Measurements from ENCODE around the gene IDUA.

DNA sequence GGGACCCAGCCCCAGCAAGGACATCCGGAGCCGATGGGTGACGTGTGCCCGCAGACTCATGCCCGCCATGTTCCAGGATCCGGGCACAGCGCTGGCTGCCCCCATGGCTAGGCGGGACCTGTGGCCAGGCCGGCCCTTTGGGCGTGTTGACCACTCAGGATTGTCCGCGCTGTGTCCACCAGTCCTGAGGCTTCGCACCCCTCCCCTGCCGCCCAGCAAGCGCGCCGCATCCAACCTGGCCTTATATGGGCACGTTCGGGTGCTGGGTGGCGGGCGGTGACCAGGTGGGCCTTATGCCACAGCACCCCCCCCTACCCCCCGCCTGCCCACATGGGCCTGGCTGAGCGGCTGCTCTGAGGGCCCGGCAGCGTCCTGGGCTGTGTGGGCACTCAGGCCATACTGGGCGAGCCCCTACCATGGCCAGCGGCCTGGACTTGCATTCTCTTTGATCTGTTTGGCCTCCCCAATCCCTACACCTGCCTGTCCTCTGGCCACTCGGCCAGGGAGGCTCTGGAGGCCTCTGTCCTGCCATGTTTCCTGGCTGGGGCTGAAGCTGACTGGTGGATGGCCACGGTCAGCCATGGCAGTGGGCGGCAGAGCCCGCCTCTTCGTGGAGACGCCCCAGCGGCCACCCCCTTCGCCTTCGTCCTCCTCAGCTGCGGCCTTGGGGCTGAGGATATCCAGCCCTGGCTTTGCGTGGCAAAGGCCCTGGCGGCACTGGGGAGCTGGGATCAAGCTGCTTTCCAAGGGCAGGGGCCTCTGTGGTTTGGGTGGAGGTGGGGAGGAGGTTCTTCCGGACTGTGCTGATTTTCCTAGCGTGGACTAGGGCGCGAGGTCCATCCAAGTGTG is 26.6 kb downstream of the IDUA start:
- TF ChIP-seq, protein P1, sequence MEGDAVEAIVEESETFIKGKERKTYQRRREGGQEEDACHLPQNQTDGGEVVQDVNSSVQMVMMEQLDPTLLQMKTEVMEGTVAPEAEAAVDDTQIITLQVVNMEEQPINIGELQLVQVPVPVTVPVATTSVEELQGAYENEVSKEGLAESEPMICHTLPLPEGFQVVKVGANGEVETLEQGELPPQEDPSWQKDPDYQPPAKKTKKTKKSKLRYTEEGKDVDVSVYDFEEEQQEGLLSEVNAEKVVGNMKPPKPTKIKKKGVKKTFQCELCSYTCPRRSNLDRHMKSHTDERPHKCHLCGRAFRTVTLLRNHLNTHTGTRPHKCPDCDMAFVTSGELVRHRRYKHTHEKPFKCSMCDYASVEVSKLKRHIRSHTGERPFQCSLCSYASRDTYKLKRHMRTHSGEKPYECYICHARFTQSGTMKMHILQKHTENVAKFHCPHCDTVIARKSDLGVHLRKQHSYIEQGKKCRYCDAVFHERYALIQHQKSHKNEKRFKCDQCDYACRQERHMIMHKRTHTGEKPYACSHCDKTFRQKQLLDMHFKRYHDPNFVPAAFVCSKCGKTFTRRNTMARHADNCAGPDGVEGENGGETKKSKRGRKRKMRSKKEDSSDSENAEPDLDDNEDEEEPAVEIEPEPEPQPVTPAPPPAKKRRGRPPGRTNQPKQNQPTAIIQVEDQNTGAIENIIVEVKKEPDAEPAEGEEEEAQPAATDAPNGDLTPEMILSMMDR (IDR thresholded peaks at IDR 0.05) = no peak
- no peak for TF ChIP-seq POLR2A (IDR thresholded peaks at IDR 0.05)
